Mesenchymal stem cell (in vitro differentiated cells and primary cell): ENCODE data around the gene ADGRF4.

Experiments used
- DNase-seq: peaks from one replicate; pipeline ENCODE4 v3.0.0-alpha.2; 2013
- H2AFZ ChIP-seq: one replicate; pipeline ENCODE4 v1.6.1; 2013; ENCODE audit warnings: low read depth, mild to moderate bottlenecking, control low read depth, inconsistent platforms, low read length, moderate library complexity
- H2AK5ac ChIP-seq: 2 replicates; pipeline ENCODE4 v1.6.1; 2013; ENCODE audit warnings: low read length, moderate library complexity, mild to moderate bottlenecking, inconsistent platforms; ENCODE audit not compliant: severe bottlenecking
- H2BK120ac ChIP-seq: one replicate; pipeline ENCODE4 v1.6.1; 2013; ENCODE audit warnings: low read depth, mild to moderate bottlenecking, inconsistent platforms, low read length, moderate library complexity
- H2BK12ac ChIP-seq, 2 experiments: one replicate each; pipeline ENCODE4 v1.6.1; 2013; ENCODE audit warnings: inconsistent platforms in 2 of 2, low read length in 2 of 2, mild to moderate bottlenecking in 2 of 2, moderate library complexity in 2 of 2, control low read depth in 1 of 2
- H2BK15ac ChIP-seq: one replicate; pipeline ENCODE4 v1.6.1; 2013; ENCODE audit warnings: mild to moderate bottlenecking, low read depth, inconsistent platforms; ENCODE audit not compliant: poor library complexity, severe bottlenecking
- H2BK5ac ChIP-seq: 2 replicates; pipeline ENCODE4 v1.6.1; 2013; ENCODE audit warnings: low read depth, mild to moderate bottlenecking, low read length, control low read depth, inconsistent platforms; ENCODE audit not compliant: poor library complexity, severe bottlenecking
- H3K14ac ChIP-seq, 2 experiments: one replicate each; pipeline ENCODE4 v1.6.1; 2013; ENCODE audit warnings: inconsistent platforms in 2 of 2, low read length in 2 of 2, control low read depth in 1 of 2, mild to moderate bottlenecking in 1 of 2, moderate library complexity in 1 of 2
- H3K18ac ChIP-seq, 2 experiments: one replicate each; pipeline ENCODE4 v1.6.1; 2013; ENCODE audit warnings: inconsistent platforms in 2 of 2, low read length in 2 of 2, control low read depth in 1 of 2, low read depth in 1 of 2, mild to moderate bottlenecking in 1 of 2
- H3K23ac ChIP-seq, 2 experiments: one replicate each; pipeline ENCODE4 v1.6.1; 2013; ENCODE audit warnings: inconsistent platforms in 2 of 2, low read length in 2 of 2, mild to moderate bottlenecking in 2 of 2, moderate library complexity in 2 of 2, control low read depth in 1 of 2
- H3K27ac ChIP-seq: 2 replicates; pipeline ENCODE4 v1.5.1; 2013; ENCODE audit warnings: mild to moderate bottlenecking, moderate library complexity, low read length, control low read depth, inconsistent platforms; ENCODE audit not compliant: poor library complexity, severe bottlenecking
- H3K27me3 ChIP-seq, 2 experiments: 2 replicates each; pipeline versions ENCODE4 v1.6.1 to v1.7.0; 2013; ENCODE audit warnings: low read length in 2 of 2, mild to moderate bottlenecking in 2 of 2, moderate library complexity in 2 of 2, control low read depth in 1 of 2, inconsistent platforms in 1 of 2; ENCODE audit not compliant: control insufficient read depth in 1 of 2, insufficient read depth in 1 of 2
- H3K36me3 ChIP-seq, 2 experiments: 2 replicates each; pipeline versions ENCODE4 v1.6.1 to v1.7.0; 2013; ENCODE audit warnings: low read length in 2 of 2, control low read depth in 1 of 2, inconsistent platforms in 1 of 2, low read depth in 1 of 2, mild to moderate bottlenecking in 1 of 2; ENCODE audit not compliant: insufficient read depth in 2 of 2, control insufficient read depth in 1 of 2
- H3K4ac ChIP-seq, 2 experiments: one replicate each; pipeline ENCODE4 v1.6.1; 2013; ENCODE audit warnings: inconsistent platforms in 2 of 2, low read length in 2 of 2, mild to moderate bottlenecking in 2 of 2, moderate library complexity in 2 of 2, control low read depth in 1 of 2, low read depth in 1 of 2
- H3K4me1 ChIP-seq: 2 replicates; pipeline ENCODE4 v1.6.1; 2013; ENCODE audit warnings: low read depth, low read length, control low read depth; ENCODE audit not compliant: control insufficient read depth, insufficient read depth
- H3K4me2 ChIP-seq: 2 replicates; pipeline ENCODE4 v1.6.1; 2013; ENCODE audit warnings: low read length, mild to moderate bottlenecking, inconsistent platforms; ENCODE audit not compliant: poor library complexity, severe bottlenecking
- H3K4me3 ChIP-seq, 2 experiments: 2 replicates each; pipeline versions ENCODE4 v1.5.1 to v1.7.0; 2013; ENCODE audit warnings: low read length in 2 of 2, mild to moderate bottlenecking in 2 of 2, control low read depth in 1 of 2, low read depth in 1 of 2; ENCODE audit not compliant: insufficient read depth in 1 of 2
- H3K79me1 ChIP-seq: replicated peaks from 2 replicates; pipeline ENCODE4 v1.6.1; 2013; ENCODE audit warnings: mild to moderate bottlenecking, control low read depth, low read length, inconsistent platforms; ENCODE audit not compliant: poor library complexity, severe bottlenecking
- H3K9ac ChIP-seq: 2 replicates; pipeline ENCODE4 v1.7.0; 2013; ENCODE audit warnings: mild to moderate bottlenecking, low read length, moderate library complexity
- H3K9me3 ChIP-seq: 2 replicates; pipeline ENCODE4 v1.7.0; 2013; ENCODE audit warnings: mild to moderate bottlenecking, low read length; ENCODE audit not compliant: control insufficient read depth
- H4K8ac ChIP-seq: one replicate; pipeline ENCODE4 v1.6.1; 2013; ENCODE audit warnings: inconsistent platforms, mild to moderate bottlenecking, low read length, moderate library complexity
- H4K91ac ChIP-seq: one replicate; pipeline ENCODE4 v1.6.1; 2013; ENCODE audit warnings: mild to moderate bottlenecking, low read length, inconsistent platforms
- WGBS: methylation state at CpG from one replicate; pipeline ENCODE4 v1.1.7; 2013; ENCODE audit warnings: mixed read lengths; 5-methylcytosine and 5-hydroxymethylcytosine counted together

ADGRF4 gene

DNA sequence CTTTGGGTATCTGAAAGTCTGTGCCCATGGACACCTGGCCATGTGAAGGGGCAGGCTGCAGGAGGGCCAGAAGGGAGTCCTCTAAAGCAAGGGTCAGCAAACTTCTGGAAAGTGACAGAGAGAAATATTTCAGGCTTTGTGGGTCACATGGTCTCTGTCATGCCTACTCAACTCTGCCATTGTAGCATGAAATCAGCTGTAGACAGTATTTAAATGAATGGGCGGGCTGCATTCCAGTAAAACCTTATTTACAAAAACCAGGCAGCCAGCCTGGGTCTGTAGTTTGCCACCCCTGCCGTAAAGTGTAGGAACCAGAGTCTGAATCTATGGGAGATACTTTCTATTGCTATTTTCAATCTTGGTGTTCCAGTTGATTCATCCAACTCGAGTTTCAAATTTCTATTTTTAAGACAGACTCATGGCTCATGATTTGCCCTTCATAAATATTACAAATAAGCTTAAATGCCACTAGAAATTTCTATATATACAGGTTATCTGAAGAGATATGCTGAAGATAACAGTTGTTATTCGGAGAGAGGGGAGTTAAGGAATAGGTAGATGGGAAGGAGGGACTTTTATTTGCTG is 19.0 kb upstream of the ADGRF4 start:
- Histone ChIP-seq H2BK5ac (no peak overlapping the region), H3K4ac (no peak overlapping the region), H2AK5ac (no peak overlapping the region), H3K79me1 (no peaks in the 10 kb centered on the region), H2BK12ac (no peak overlapping the region), H4K91ac (no peak overlapping the region), H3K14ac (no peak overlapping the region), H3K23ac (no peak overlapping the region), H2AFZ (no peak overlapping the region), H4K8ac (no peak overlapping the region), H2BK120ac (no peak overlapping the region), H3K27me3 (no peaks in the 10 kb centered on the region), H3K4me3 (no peak overlapping the region), H3K9ac (no peak overlapping the region), H3K27ac (no peak overlapping the region), H2BK15ac (no peak overlapping the region), H3K9me3 (no peaks in the 10 kb centered on the region), H3K4me2 (no peak overlapping the region), H3K36me3 (no peaks in the 10 kb centered on the region), H3K4me1 (no peaks in the 10 kb centered on the region), H3K18ac (no peak overlapping the region)
- 72% methylated on average over 3 of the region's 4 CpGs for WGBS
- DNase-seq = no peak

DNA sequence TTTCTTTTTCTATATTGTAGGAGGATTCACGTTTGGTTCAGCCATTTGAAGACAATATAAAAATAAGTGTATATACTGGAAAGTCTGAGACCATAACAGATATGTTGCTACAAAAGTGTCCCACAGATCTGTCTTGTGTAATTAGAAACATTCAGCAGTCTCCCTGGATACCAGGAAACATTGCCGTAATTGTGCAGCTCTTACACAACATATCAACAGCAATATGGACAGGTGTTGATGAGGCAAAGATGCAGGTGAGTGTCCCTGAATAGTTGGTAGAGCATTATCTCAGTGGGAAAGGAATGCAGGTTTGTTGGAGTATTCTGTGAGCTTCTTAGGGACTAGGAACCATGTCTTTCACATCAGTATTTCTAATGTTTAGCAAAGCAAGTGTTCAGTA is 18.3 kb upstream of the ADGRF4 start:
- Histone ChIP-seq H3K4me3 (no peak overlapping the region), H2AFZ (no peak overlapping the region), H4K91ac (no peak overlapping the region), H3K4me2 (no peak overlapping the region), H2BK120ac (no peak overlapping the region), H3K4ac (no peak overlapping the region), H3K14ac (no peak overlapping the region), H4K8ac (no peak overlapping the region), H3K27me3 (no peaks in the 10 kb centered on the region), H3K23ac (no peak overlapping the region), H3K9me3 (no peaks in the 10 kb centered on the region), H2AK5ac (no peak overlapping the region), H3K18ac (no peak overlapping the region), H3K4me1 (no peaks in the 10 kb centered on the region), H3K36me3 (no peaks in the 10 kb centered on the region), H2BK15ac (no peak overlapping the region), H3K9ac (no peak overlapping the region), H3K79me1 (no peaks in the 10 kb centered on the region), H3K27ac (no peak overlapping the region), H2BK5ac (no peak overlapping the region), H2BK12ac (no peak overlapping the region)
- DNase-seq = no peak
- WGBS = 86% methylated on average over 1 of the region's 2 CpGs

DNA sequence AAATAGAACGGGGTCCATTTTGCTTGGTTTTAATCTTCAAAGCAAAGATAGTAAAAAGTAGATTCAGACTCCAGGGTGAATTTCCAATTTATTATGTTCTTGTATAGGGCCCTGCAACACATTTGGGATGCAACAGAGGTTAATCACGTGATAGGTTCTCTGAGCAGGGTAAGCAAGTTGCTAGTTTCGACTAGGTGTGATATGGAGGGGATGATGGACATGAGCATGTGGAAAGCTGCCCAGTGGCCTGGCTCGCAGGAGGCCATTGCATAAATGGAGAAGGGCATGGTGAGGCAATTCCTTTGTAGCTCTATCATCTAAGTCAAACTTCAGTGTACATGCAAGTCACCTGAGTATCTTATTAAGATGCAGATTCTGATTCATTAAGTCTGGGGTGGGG is 17.7 kb upstream of the ADGRF4 start:
- WGBS = 87% methylated on average over 4 of the region's 4 CpGs
- Histone ChIP-seq H4K8ac (no peak overlapping the region), H3K9me3 (no peaks in the 10 kb centered on the region), H2BK15ac (no peak overlapping the region), H3K18ac (no peak overlapping the region), H3K36me3 (no peaks in the 10 kb centered on the region), H3K4me1 (no peaks in the 10 kb centered on the region), H3K4me3 (no peak overlapping the region), H3K4ac (no peak overlapping the region), H2AFZ (no peak overlapping the region), H2BK5ac (no peak overlapping the region), H2BK12ac (no peak overlapping the region), H3K27ac (no peak overlapping the region), H3K27me3 (no peaks in the 10 kb centered on the region), H2AK5ac (no peak overlapping the region), H3K14ac (no peak overlapping the region), H3K23ac (no peak overlapping the region), H3K4me2 (no peak overlapping the region), H3K9ac (no peak overlapping the region), H3K79me1 (no peaks in the 10 kb centered on the region), H2BK120ac (no peak overlapping the region), H4K91ac (no peak overlapping the region)
- DNase-seq = no peak

DNA sequence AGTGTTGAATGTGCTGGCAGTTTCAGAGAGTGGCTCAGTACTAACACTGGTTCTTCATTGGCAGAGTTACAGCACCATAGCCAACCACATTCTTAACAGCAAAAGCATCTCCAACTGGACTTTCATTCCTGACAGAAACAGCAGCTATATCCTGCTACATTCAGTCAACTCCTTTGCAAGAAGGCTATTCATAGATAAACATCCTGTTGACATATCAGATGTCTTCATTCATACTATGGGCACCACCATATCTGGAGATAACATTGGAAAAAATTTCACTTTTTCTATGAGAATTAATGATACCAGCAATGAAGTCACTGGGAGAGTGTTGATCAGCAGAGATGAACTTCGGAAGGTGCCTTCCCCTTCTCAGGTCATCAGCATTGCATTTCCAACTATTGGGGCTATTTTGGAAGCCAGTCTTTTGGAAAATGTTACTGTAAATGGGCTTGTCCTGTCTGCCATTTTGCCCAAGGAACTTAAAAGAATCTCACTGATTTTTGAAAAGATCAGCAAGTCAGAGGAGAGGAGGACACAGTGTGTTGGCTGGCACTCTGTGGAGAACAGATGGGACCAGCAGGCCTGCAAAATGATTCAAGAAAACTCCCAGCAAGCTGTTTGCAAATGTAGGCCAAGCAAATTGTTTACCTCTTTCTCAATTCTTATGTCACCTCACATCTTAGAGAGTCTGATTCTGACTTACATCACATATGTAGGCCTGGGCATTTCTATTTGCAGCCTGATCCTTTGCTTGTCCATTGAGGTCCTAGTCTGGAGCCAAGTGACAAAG is 17.0 kb upstream of the ADGRF4 start:
- H3K79me1 ChIP-seq = no peaks in the 10 kb centered on the region
- no peak overlapping the region for H2BK5ac ChIP-seq

More for the DNA sequence above, 17.0 kb upstream of the ADGRF4 start:
- Histone ChIP-seq H4K91ac (no peak overlapping the region), H2BK12ac (no peak overlapping the region), H2BK120ac (no peak overlapping the region), H2BK15ac (no peak overlapping the region), H4K8ac (no peak overlapping the region), H2AK5ac (no peak overlapping the region), H3K27me3 (no peaks in the 10 kb centered on the region), H3K23ac (no peak overlapping the region), H3K18ac (no peak overlapping the region), H3K36me3 (no peaks in the 10 kb centered on the region), H3K14ac (no peak overlapping the region), H3K4ac (no peak overlapping the region), H3K4me1 (no peaks in the 10 kb centered on the region), H3K4me2 (no peak overlapping the region), H2AFZ (no peak overlapping the region), H3K27ac (no peak overlapping the region), H3K9ac (no peak overlapping the region), H3K4me3 (no peak overlapping the region), H3K9me3 (no peaks in the 10 kb centered on the region)
- WGBS = 100% methylated on average over 1 of the region's 1 CpG
- no peak for DNase-seq
